A673 (cell line): ENCODE measurements around the gene DUSP3.
A peak's percentile ranks its signal among the peaks of the same experiment; 100 is the strongest.

Experiments
- CTCF ChIP-seq: fragments of 300-800, 200-600 bp; sonication (generic); conservative IDR thresholded peaks from 2 replicates; pipeline ENCODE4 v1.5.1; 2017; ENCODE audit warnings: low read depth, mild to moderate bottlenecking, antibody characterized with exemption, low read length, moderate library complexity, mixed read lengths
- EZH2 ChIP-seq: fragments of 200-600 bp; sonication (generic); IDR thresholded peaks from 2 replicates; pipeline ENCODE4 v1.6.1; 2017; ENCODE audit warnings: borderline replicate concordance, low read depth, mild to moderate bottlenecking, mixed read lengths, antibody characterized with exemption, low read length; ENCODE audit not compliant: poor library complexity, severe bottlenecking

- peak; percentile 73 for TF ChIP-seq CTCF
- TF ChIP-seq EZH2 = no peak
Observed at GRCh38 chr17:43766413-43767052, 12.2 kb downstream of the DUSP3 start.
